Fibroblast of mammary gland (primary cell): ENCODE results near the gene ZFP3.
"Not testable (repeated sequence)": the region's sequence is repeated elsewhere in the genome, so short reads cannot be mapped to it uniquely, and the experiment has no call there.

Source experiments
- DNase-seq: peaks from one replicate; pipeline ENCODE4 v3.0.0-alpha.2; 2010; ENCODE audit warnings: low read depth
- H3K4me3 ChIP-seq: 2 replicates; pipeline ENCODE4 v1.5.1; 2011; ENCODE audit warnings: low read depth, mild to moderate bottlenecking, low read length, moderate library complexity; ENCODE audit not compliant: control insufficient read depth
- TF ChIP-seq, protein P1 (sequence below): conservative IDR thresholded peaks from 2 replicates; pipeline ENCODE4 v1.5.1; 2011; ENCODE audit warnings: low read depth, low read length, inconsistent platforms; ENCODE audit not compliant: control insufficient read depth, insufficient read depth

ZFP3 gene

DNA sequence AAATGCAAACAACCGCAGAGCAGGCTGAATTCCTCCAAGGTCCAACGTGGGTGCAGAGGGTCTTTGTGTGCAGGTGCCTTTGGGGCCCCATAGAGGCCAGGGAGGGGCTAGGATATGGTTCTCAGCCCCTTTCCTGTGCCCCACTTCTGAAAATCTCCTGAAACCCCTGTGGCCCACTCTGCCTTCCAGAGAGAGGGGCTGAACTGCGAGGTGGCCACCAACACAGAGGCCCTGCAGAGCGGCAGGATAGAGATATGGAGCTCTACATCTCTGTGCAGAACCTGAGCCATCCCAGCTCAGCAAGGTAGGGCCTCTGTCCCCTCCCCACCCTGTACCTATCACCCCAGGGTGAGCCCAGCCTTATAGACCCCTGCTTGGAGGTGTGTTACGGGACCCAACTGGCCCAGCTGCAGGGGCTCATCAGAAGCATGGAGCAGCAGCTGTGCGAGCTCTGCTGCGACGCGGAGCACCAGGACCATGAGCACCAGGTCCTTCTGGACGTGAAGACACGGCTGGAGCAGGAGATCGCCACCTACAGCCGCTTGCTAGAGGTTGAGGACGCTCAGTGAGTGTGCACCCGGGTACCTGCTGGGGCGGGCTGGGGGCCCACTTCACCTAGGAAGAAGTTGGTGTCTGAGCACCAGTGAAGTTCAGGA is 43.0 kb downstream of the ZFP3 start:
- no peak overlapping the region for H3K4me3 ChIP-seq
- no peak for DNase-seq
- TF ChIP-seq, protein P1, sequence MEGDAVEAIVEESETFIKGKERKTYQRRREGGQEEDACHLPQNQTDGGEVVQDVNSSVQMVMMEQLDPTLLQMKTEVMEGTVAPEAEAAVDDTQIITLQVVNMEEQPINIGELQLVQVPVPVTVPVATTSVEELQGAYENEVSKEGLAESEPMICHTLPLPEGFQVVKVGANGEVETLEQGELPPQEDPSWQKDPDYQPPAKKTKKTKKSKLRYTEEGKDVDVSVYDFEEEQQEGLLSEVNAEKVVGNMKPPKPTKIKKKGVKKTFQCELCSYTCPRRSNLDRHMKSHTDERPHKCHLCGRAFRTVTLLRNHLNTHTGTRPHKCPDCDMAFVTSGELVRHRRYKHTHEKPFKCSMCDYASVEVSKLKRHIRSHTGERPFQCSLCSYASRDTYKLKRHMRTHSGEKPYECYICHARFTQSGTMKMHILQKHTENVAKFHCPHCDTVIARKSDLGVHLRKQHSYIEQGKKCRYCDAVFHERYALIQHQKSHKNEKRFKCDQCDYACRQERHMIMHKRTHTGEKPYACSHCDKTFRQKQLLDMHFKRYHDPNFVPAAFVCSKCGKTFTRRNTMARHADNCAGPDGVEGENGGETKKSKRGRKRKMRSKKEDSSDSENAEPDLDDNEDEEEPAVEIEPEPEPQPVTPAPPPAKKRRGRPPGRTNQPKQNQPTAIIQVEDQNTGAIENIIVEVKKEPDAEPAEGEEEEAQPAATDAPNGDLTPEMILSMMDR, result no peak

DNA sequence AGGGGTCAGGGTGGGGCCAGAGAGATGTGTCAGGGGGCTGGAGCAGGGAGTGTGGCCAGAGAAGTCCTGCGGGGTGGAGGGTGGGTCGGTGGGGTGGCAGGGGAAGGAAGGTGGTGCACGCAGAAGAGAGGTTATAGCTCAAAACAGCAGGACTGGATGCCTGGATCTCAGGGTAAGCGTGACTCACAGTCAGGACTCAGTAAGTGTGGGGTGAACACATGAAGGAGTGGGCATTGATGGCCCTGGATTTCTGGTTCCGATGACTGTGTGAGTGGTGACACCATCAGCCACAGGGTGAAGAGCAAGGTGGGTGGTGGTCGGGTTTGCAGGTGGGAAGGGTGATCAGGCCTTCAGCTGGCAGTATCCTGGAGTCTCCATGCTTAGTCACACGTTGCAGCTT is 43.8 kb downstream of the ZFP3 start:
- not testable (repeated sequence) for DNase-seq, H3K4me3 ChIP-seq

- TF ChIP-seq, protein P1, result no peak
- DNase-seq, result no peak
- peak overlapping the region; percentile 33 for H3K4me3 ChIP-seq
Measured at GRCh38 chr17:5122586-5123342, 44.5 kb downstream of the ZFP3 start.

DNA sequence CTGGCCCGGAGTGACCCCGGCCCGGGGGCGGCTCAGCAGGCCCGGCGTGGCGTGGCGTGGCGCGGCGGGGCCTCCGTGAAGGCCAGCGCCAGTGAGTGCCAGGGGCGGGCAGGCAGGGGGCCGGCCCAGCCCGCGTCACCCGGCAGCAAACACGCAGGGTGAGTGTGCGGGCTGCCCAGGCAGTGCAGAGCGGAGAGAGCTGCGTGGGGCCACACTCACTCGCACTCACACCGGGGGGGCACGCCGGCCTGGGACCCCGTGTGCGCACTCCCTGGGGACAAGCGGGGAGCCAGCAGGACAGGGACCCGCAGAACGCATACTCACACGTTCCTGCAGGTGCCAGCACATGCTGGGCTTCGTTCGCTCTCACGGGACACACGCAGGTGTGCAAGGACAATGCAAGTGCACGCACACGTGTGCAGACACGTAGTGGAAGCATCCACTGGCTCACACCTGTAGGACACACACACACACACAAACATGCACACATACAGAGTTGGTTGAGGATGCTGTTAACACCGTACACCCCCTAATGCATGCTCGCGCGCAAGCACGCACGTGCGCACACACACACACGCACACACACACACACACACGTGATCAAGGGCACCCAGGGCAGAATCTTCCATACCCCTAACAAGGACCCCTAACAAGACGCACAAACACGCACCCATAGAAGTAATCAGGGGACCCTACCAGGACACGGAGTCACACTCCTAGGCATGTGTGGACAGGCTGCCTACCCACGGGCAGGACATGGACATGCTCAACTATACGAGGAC is 45.3 kb downstream of the ZFP3 start:
- no peak overlapping the region for H3K4me3 ChIP-seq
- DNase-seq, result no peak
- TF ChIP-seq, protein P1, result no peak

DNA sequence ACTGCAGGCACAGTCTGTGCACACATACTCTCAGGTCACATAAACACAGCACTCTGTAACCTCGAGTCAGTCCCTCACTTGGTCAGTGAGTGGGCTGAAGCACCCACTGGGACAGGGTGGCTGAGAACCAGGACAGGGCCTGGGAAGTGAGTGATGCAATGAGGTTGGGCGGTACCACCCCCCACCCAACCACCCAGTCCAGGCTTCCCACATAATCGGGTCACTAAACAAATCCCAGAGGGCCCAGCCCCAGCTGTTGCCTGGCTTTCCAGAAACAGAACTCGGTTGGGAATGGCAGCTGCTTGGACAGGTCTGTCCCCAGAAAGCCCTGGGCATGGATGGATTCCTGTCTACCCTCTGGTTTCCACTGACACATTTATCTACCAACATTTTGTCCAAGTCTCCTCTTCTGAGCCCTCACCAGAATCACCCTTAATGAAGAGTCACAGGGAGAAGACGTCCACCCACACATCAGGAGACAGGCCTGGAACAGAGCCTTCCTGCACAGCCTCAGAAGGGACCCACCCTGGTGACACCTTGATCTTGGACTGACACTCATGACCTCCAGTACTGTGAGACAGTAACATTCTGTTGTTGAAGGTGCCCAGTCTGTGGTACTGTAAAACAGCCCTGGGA is 46.0 kb downstream of the ZFP3 start:
- H3K4me3 ChIP-seq, DNase-seq: not testable (repeated sequence)

- H3K4me3 ChIP-seq, DNase-seq: not testable (repeated sequence)
Measured at GRCh38 chr17:5124896-5125295, 46.6 kb downstream of the ZFP3 start.

GRCh38 chr17:5126719-5127488 is 48.6 kb downstream of the ZFP3 start:
- TF ChIP-seq, protein P1, result no peak
- no peak overlapping the region for H3K4me3 ChIP-seq
- no peak for DNase-seq
